ENCODE data around the gene TUT1.

The TUT1 gene

GRCh38 chr11:62540804-62541701 lies 50.3 kb downstream of the TUT1 start:
- no peak for DNase-seq

DNA sequence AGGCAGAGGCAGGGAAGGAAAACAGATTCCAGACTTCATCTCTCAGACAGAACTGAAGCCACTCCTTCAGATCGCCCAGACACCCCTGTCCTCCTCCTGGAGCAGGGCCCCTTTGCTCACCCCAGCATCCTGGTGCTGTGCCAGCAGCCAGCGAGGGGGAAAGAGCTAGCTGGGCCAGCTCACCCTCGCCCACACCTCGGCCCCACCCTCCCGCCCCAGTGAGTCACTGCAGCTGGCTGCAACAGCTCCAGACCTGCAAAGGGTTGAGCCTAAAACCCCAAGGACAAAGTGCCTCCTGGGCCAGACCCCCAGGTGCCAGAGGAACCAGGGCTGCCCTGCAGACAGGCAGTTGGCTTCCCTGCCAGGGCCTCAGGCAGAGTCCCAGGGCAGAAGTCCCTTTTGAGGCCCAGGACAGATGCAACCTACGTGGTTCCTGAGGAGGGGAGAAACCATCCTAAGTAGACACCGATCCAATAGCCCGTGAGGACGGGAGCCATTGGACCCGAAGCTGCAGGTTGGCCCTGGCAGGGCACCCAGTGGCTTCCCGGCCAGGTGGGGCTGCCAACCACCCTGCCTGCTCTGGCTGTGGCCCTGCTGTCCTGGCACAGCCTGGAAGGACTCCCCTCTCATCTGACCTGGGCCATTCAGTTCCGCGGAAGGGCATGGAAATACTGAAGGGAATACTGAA lies 51.9 kb downstream of the TUT1 start:
- DNase-seq = no peak

DNA sequence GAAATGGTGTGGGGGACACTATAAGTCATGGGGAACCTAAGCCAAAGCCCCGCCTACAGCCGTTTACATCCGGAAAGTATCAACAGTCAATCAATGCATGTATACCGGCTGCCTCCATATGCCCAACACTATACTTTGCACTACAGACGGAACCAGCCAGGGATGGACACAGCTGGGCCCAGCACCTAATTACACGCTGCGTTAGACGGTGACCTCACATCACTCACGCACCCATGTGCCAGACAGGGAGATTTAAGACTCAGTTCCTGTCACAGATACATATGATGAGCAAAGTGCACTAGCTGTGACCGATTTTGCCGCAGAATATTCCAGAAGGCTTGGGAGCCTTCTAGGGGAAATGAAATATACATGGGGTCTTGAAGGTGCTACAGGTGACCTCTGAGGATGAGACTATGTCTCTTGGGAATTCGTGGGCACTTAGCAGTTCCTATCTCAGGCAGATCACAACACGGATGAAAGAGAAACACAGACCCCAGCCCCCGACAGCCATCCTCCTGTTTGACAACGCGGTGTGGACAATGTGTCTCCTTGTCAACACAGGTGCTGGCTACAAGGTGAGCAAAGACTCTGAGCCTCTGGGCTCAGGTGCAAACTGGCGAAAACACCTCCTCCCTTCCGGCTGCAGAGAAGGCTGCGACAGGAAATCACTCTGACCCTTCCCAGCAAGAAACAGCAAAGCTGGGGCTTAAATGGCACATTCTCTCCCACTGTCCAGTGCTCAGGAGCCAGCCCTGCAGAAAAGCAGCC lies 52.7 kb downstream of the TUT1 start:
- DNase-seq = no peak

DNA sequence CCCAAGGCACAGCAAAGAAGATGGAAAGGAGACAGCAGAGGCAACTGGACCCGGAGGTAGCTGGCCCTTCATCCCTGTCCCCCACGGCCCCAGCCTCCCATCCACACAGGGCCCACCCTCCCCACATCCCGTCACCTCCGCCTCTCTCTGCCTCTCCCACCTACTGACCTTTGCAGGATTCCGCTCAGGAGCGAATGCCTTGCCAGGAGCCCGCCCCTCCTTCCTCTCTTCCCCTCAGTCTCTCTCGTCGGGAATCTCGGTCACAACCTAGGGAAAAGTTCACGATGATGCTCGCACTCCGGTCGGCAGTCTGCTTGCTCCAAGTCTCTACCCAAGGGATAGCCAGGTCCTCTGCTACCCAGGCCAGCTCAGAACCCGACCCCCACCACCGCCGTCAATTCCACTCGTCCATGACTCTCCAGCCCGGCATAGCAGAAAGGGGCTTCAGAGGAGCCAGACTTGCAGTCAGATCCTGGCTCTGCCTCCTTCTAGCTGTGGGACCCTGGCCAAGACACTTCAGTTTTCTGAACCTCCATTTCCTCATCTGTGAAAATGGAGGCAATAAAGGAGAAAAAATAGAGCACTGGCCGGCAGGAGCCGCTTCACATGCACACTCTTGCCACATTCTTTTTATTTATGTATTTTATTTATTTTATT lies 54.9 kb downstream of the TUT1 start:
- no peak for DNase-seq

DNA sequence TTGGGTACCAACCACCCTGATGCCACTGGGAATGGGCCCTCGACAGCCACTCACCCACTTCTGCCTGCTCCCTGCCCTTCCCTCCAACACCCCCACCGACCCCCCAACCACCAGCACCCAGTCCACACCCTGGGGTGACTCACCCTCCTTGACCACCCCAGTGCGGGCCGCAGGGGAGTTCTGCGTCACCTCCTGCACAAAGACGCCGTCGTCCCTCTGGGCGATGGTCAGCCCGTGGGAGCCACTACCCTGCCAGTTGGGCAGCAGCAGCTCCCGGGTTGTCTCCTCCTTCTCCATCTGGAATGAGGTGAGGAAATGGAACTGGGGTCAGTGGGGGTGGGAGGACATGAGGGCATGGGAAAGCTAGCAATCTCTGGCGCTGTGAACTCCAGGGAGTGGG lies 55.5 kb downstream of the TUT1 start:
- no peak for DNase-seq

DNA sequence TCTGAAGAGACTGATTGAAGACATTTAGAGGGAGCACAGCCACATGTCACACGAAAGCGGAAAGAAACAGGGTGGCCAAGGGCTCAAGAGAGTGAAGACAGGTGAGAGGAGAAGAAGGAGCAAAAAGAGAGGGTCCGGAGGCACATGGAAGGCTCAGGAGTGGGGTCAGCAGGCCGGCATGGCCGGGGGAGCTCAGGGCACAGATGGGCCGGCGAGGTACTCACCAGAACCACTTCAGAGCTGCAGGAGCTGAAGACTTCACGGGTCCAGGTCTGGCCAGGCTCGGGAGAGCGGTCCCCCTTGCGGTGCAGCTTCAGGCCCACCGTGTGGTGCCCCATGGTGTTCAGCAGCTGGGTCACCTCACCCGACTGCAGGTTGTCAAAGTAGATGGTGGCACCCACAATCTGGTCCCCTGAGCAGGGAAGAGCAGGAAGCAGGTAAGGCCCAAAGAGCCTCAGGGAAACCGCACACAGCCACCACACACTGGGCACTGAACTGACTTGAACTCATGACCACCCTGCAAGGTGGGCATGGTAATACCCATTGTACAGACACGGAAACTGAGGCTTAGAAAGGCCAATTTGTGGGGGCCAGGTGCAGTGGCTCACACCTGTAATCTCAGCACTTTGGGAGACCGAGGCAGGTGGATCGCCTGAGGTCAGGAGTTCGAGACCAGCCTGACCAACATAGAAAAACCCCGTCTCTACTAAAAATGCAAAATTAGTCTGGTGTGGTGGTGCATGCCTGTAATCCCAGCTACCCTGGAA lies 56.4 kb downstream of the TUT1 start:
- DNase-seq = no peak

DNA sequence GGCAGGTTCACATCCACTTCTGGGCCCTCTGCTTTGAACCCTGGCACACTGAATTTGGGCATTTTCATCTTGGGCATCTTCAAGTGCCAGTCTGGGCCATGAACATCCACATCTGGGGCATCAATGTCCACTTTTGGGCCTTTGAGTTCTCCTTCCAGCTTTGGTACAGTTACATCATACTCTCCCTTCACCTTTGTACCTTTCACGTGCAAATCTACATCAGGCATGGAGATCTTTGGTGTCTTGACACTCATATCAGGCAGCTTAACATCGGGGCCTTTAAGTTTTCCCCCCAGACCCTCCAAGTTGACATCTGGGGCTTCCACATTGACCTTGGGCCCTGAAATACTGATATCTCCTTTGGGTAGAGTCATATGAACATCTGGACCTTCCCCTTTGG lies 59.2 kb downstream of the TUT1 start:
- no peak for DNase-seq

Measured in NCI-H1436 treated with DMSO at 0.1 percent for 48 hours (cell line).